Keratinocyte (primary cell): ENCODE measurements around the gene LAMA3. TPM values are rescaled to one million over a fixed set of nuclear protein-coding genes. Genes with fewer than 3 reads are reported as not detected.

Source experiments
- DNase-seq: peaks from one replicate; pipeline ENCODE4 v3.0.0-alpha.2; 2011; ENCODE audit warnings: low read depth, missing footprints, low spot score
- FAIRE-seq: peaks from 2 replicates; lab custom pipeline; 2011; peaks lifted over from hg19 to GRCh38; lab: Jason Lieb, UNC
- H2AFZ ChIP-seq: 2 replicates; pipeline ENCODE4 v1.6.0; 2012; ENCODE audit warnings: low read length, control low read depth, inconsistent platforms; ENCODE audit not compliant: control insufficient read depth
- H3K27ac ChIP-seq: 2 replicates; pipeline ENCODE4 v1.5.1; 2011; ENCODE audit warnings: low read length; ENCODE audit not compliant: control insufficient read depth, insufficient read depth
- H3K27me3 ChIP-seq: 3 replicates; pipeline ENCODE4 v1.6.0; 2011; ENCODE audit warnings: low read length; ENCODE audit not compliant: control insufficient read depth, insufficient read depth; ENCODE audit errors: extremely low read depth
- H3K36me3 ChIP-seq, 2 experiments: 2 replicates in 1 of 2; 3 replicates in 1 of 2; pipeline ENCODE4 v1.5.1; 2011; ENCODE audit warnings: low read length in 2 of 2, mild to moderate bottlenecking in 1 of 2; ENCODE audit not compliant: control insufficient read depth in 2 of 2, insufficient read depth in 2 of 2; ENCODE audit errors: extremely low read depth in 1 of 2
- H3K4me1 ChIP-seq: 3 replicates; pipeline ENCODE4 v1.5.1; 2011; ENCODE audit warnings: low read length; ENCODE audit not compliant: control insufficient read depth, insufficient read depth; ENCODE audit errors: extremely low read depth
- H3K4me2 ChIP-seq: 3 replicates; pipeline ENCODE4 v1.6.0; 2011; ENCODE audit warnings: low read depth, low read length; ENCODE audit not compliant: control insufficient read depth, insufficient read depth; ENCODE audit errors: extremely low read depth
- H3K4me3 ChIP-seq, 3 experiments: fragments of 200-600 bp in 1 of 3; sonication (generic) in 1 of 3; 2 replicates in 2 of 3; 3 replicates in 1 of 3; pipeline ENCODE4 v1.5.1; 2011 to 2016; ENCODE audit warnings: low read length in 3 of 3, mild to moderate bottlenecking in 3 of 3, control low read depth in 2 of 3, inconsistent platforms in 1 of 3, low read depth in 1 of 3, mixed read lengths in 1 of 3, mixed run types in 1 of 3, moderate library complexity in 1 of 3; ENCODE audit not compliant: control insufficient read depth in 2 of 3, insufficient read depth in 2 of 3; ENCODE audit errors: extremely low read depth in 1 of 3
- H3K79me2 ChIP-seq: 2 replicates; pipeline ENCODE4 v1.6.0; 2012; ENCODE audit warnings: low read length; ENCODE audit not compliant: control insufficient read depth, insufficient read depth
- H3K9ac ChIP-seq: 3 replicates; pipeline ENCODE4 v1.6.0; 2011; ENCODE audit warnings: low read length; ENCODE audit not compliant: control insufficient read depth, insufficient read depth; ENCODE audit errors: extremely low read depth
- H3K9me1 ChIP-seq: 3 replicates; pipeline ENCODE4 v1.6.0; 2011; ENCODE audit warnings: low read length; ENCODE audit not compliant: control insufficient read depth, insufficient read depth; ENCODE audit errors: extremely low read depth
- H3K9me3 ChIP-seq: 2 replicates; pipeline ENCODE4 v1.5.1; 2012; ENCODE audit warnings: low read depth, low read length; ENCODE audit not compliant: control insufficient read depth
- H4K20me1 ChIP-seq: 3 replicates; pipeline ENCODE4 v1.6.0; 2011; ENCODE audit warnings: low read length; ENCODE audit not compliant: control insufficient read depth, insufficient read depth; ENCODE audit errors: extremely low read depth
- CTCF ChIP-seq, 3 experiments: IDR thresholded peaks in 1 of 3; conservative IDR thresholded peaks in 1 of 3; optimal IDR thresholded peaks in 1 of 3; 2 replicates in 2 of 3; 3 replicates in 1 of 3; pipeline versions ENCODE3 to v1.5.1; 2011; ENCODE audit warnings: low read length in 3 of 3, mild to moderate bottlenecking in 3 of 3, moderate library complexity in 2 of 3, control low read depth in 1 of 3, inconsistent platforms in 1 of 3; ENCODE audit not compliant: insufficient read depth in 2 of 3; ENCODE audit errors: extremely low read depth in 1 of 3
- EZH2 ChIP-seq: IDR thresholded peaks from one replicate; pipeline ENCODE4 v1.6.1; 2012; ENCODE audit warnings: inconsistent platforms, mild to moderate bottlenecking, low read length, moderate library complexity
- dilution Hi-C: fragments of 300-500 bp; cut with MboI; formaldehyde crosslinking; loops from one replicate; pipeline ENCODE4 v1.7.0; 2020; ENCODE audit warnings: low sequenced_read_pairs; ENCODE audit not compliant: extremely low pct_ligation_motif_present
- polyA plus RNA-seq, 5 experiments: library from polyadenylated mRNA; depleted of rRNA in 3 of 5; stranded (reverse) in 3 of 5; stranded (forward) in 1 of 5; unstranded in 1 of 5; fragments of >200 nt; gene quantifications; 1 replicate in 1 of 5; 2 replicates in 3 of 5; 3 replicates in 1 of 5; pipeline versions ENCODE4 v1.2.1 to v1.2.3, GENCODE V29; 2011 to 2012; ENCODE audit warnings: missing spikeins in 2 of 5, low read depth in 1 of 5, low replicate concordance in 1 of 5

LAMA3 gene
- polyA plus RNA-seq, 1 donor (not counting 4 experiments of a cell fraction or from before 2014, with no cell fraction given): 1,944 TPM

- TF ChIP-seq CTCF (optimal IDR thresholded peaks at IDR 0.05 in 1 of 3, IDR thresholded peaks at IDR 0.05 in 1 of 3, conservative IDR thresholded peaks at IDR 0.05 in 1 of 3; ENCODE audit: extremely low read depth in 1 of 3, insufficient read depth in 2 of 3, low read length in 3 of 3) (no peak), EZH2 (no peak)
- H4K20me1 ChIP-seq: peaks cover 15% of the 10 kb centered on the region
- no peak overlapping the region for H2AFZ ChIP-seq
- no peaks in the 10 kb centered on the region for H3K9me1 ChIP-seq
- FAIRE-seq (no peak), DNase-seq (no peak)
- H3K27me3 ChIP-seq: no peaks in the 10 kb centered on the region
- dilution Hi-C loops: no loop called here
- H3K4me2 ChIP-seq: no peak overlapping the region
- no peak overlapping the region for H3K27ac ChIP-seq
- H3K4me1 ChIP-seq: no peaks in the 10 kb centered on the region
- H3K36me3 ChIP-seq: peaks cover 43 to 64% of the 10 kb centered on the region in 2 experiments
- no peak overlapping the region for H3K9ac ChIP-seq
- H3K4me3 ChIP-seq: no peak overlapping the region
- H3K9me3 ChIP-seq: no peaks in the 10 kb centered on the region
- peaks cover 4% of the 10 kb centered on the region for H3K79me2 ChIP-seq
Measured at GRCh38 chr18:23903971-23904370, 214.7 kb downstream of the LAMA3 start.

GRCh38 chr18:23906658-23907057 is 217.4 kb downstream of the LAMA3 start:
- FAIRE-seq (peak; percentile 9), DNase-seq (no peak)
- no peak for TF ChIP-seq CTCF (optimal IDR thresholded peaks at IDR 0.05 in 1 of 3, IDR thresholded peaks at IDR 0.05 in 1 of 3, conservative IDR thresholded peaks at IDR 0.05 in 1 of 3; ENCODE audit: extremely low read depth in 1 of 3, insufficient read depth in 2 of 3, low read length in 3 of 3)
- TF ChIP-seq EZH2: no peak
- Histone ChIP-seq H3K9ac (no peak overlapping the region), H3K4me3 (no peak overlapping the region), H3K4me1 (no peaks in the 10 kb centered on the region), H3K4me2 (no peak overlapping the region), H3K36me3 (peaks cover 42 to 63% of the 10 kb centered on the region in 2 experiments), H4K20me1 (peaks cover 10% of the 10 kb centered on the region), H2AFZ (no peak overlapping the region), H3K9me3 (no peaks in the 10 kb centered on the region), H3K27me3 (no peaks in the 10 kb centered on the region), H3K79me2 (peaks cover 4% of the 10 kb centered on the region), H3K9me1 (no peaks in the 10 kb centered on the region), H3K27ac (no peak overlapping the region)
- dilution Hi-C loops: no loop called here
